Activated naive CD4-positive, alpha-beta T cell treated with anti-CD3 and anti-CD28 coated beads, Interleukin-2, amount 10 ng/mL, durations not matched to agents 7 days and 5 days (primary cell): ENCODE data around the gene KRT13.
A peak's percentile ranks its signal among the peaks of the same experiment; 100 is the strongest.

Experiments
- CTCF ChIA-PET: fragments of 350-600 bp; sonication (Branson Sonifier 250); formaldehyde crosslinking; loops from one replicate; lab custom pipeline; 2021; ENCODE audit warnings: antibody characterized with exemption; lab: Charles Lee
- DNase-seq: peaks from one replicate; pipeline ENCODE4 v3.0.0-alpha.2; 2020
- H3K27ac Mint-ChIP-seq: one replicate; pipeline ENCODE4 v1.8.0; 2021; ENCODE audit warnings: mild to moderate bottlenecking, moderate library complexity, mixed read lengths
- H3K27me3 Mint-ChIP-seq: one replicate; pipeline ENCODE4 v1.8.0; 2021; ENCODE audit warnings: mild to moderate bottlenecking, mixed read lengths
- H3K36me3 Mint-ChIP-seq: one replicate; pipeline ENCODE4 v1.8.0; 2021; ENCODE audit warnings: mixed read lengths
- H3K4me1 Mint-ChIP-seq: one replicate; pipeline ENCODE4 v1.8.0; 2021; ENCODE audit warnings: mixed read lengths
- H3K4me3 Mint-ChIP-seq: one replicate; pipeline ENCODE4 v1.8.0; 2021; ENCODE audit warnings: mild to moderate bottlenecking, moderate library complexity, mixed read lengths
- H3K9me3 Mint-ChIP-seq: one replicate; pipeline ENCODE4 v1.8.0; 2021; ENCODE audit warnings: mixed read lengths

Gene KRT13

DNA sequence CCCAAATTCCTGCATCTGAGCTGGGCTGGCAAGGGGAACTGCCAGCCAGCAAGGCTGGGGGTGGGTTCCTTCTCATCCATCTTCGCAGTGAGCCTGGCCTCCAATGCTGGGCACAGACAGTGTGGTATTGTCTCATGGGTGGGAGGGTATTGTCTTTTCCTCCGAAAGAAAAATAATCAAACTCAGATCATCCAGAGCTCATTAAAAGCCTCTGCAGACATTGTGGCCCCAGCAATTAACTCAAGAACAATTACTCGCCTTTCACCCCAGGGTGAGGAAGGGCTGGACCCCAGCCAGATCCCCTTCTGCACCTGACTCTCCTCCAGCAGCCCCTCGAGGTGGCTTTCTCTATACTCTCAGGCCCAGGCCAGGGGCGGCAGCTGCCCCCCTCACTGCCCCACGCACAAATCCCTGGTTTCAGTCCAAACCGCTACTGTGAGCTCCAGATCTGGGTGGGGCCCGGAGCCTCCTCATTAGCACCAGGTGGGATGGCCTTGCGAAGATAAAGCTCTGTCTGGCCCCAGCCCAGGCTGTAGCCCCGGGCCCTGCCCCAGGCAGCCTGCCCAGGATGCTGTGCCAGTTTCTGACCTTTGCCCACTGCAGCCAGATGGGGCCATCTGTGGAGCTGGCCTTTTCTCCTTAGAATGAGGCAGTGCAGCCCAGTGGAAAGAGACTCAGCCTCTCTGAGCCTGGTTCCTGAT lies 15.6 kb upstream of the KRT13 start:
- H3K9me3 Mint-ChIP-seq, result no peaks in the 10 kb centered on the region
- DNase-seq, result no peak
- no peak overlapping the region for H3K4me3 Mint-ChIP-seq
- no peak overlapping the region for H3K27ac Mint-ChIP-seq
- H3K27me3 Mint-ChIP-seq, result peaks cover 36% of the 10 kb centered on the region
- no peaks in the 10 kb centered on the region for H3K36me3 Mint-ChIP-seq
- CTCF ChIA-PET, result no interaction called here
- H3K4me1 Mint-ChIP-seq, result no peaks in the 10 kb centered on the region

DNA sequence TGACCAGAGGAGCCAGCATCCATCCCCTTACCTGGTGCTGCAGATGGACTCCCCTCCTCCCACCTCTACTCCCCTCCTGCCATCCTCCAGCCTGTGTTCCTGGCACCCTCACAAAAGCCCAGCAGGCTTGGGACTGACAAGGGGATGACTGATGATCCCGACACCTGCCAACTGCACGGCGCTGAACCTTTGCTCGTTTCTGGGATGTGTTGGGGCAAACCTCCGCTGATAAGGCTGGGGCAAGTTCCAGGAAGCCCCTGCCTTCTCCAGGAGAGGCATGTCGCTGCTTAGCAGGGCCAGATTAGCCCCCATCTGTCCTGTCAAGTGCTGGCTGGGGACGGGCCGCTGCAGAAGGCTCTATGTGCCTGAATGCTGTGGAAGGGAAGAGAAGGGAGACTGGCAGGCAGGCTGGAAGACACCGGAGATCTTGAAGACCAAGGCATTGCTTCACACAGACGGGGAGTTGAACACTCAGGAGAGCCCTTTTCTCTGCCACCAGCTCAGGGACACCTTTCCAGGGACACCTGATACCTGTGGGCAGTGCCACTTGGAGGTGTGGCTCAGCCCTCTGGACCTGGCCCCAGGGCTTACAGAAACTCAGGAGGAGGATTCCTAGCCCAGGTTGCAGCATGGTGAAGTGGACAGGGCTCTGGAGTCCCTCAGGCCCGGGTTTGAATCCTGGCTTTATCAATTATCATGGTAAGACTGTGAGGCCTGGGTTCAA lies 14.3 kb upstream of the KRT13 start:
- no peak for DNase-seq
- H3K27me3 Mint-ChIP-seq, result peaks cover 23% of the 10 kb centered on the region
- no peaks in the 10 kb centered on the region for H3K36me3 Mint-ChIP-seq
- no peak overlapping the region for H3K4me3 Mint-ChIP-seq
- H3K4me1 Mint-ChIP-seq, result no peaks in the 10 kb centered on the region
- CTCF ChIA-PET, result no interaction called here
- no peaks in the 10 kb centered on the region for H3K9me3 Mint-ChIP-seq
- peak overlapping the region; percentile 33 for H3K27ac Mint-ChIP-seq

DNA sequence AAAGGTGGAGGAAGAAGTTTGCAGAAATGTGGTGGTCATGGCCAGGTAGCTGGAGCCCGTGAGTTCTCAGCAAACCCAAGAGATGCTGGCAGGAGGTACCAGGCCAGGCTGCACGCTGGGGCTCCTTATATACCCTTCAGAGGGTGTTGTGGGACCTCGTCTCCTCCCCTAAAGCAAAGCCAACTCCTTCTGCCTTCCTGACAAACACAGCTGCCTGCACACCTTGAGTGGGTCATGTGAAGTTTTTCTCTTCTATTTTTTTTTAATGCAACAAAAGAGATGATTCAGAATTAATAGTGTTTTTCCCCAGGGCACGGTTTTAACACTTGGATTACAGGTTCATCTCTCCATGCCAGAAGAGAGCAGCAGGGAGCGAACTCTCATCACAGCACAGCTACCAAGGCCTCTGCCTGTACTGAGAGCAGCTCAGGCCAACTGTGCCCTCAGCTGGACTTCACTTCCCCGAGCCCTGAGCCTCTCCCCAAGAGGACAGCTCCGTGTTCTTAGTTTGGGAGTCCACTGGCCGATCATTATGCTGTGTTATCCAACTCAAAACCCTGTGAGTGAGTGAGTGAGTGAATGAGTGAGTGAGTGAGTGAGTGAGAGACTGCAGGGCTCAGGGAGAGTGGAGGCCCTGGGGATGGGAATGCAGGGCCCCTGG lies 13.5 kb upstream of the KRT13 start, which contains the start of gene KRT15:
TSS of gene KRT15 (minus strand) at position 102 of the 661 bp plus-strand sequence. CDS start at position 39, 63 bp downstream.
- CTCF ChIA-PET, result no interaction called here
- Mint-ChIP-seq H3K4me3 (no peak within 1 kb of the TSS), H3K9me3 (no peaks in the 10 kb centered on the region), H3K4me1 (no peaks in the 10 kb centered on the region), H3K27me3 (peaks cover 16% of the 10 kb centered on the region), H3K36me3 (no peaks in the 10 kb centered on the region), H3K27ac (peak within 1 kb of the TSS; percentile 33)
- no peak for DNase-seq

DNA sequence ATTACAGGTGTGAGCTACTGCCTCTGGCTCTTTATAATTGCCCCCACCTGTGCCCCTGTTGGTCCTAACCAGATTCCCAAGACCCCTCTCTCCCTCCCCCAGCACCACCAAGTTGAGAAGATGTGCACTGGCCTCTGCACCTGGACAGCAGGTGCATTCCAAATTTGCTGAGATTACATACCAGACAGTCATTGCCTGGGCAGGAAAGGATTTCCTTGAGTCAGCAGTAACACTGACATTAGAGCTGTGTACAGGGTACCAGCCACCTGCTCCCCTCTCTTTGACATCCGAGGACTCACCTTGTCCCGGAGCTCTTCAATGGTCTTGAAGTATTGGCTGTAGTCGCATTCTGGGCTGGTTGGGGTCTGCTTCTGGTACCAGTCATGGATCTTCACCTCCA lies 12.6 kb upstream of the KRT13 start:
- DNase-seq, result no peak
- no peaks in the 10 kb centered on the region for H3K4me1 Mint-ChIP-seq
- no peaks in the 10 kb centered on the region for H3K36me3 Mint-ChIP-seq
- H3K27ac Mint-ChIP-seq, result no peak overlapping the region
- H3K9me3 Mint-ChIP-seq, result no peaks in the 10 kb centered on the region
- CTCF ChIA-PET, result no interaction called here
- no peak overlapping the region for H3K4me3 Mint-ChIP-seq
- H3K27me3 Mint-ChIP-seq, result peaks cover 14% of the 10 kb centered on the region

DNA sequence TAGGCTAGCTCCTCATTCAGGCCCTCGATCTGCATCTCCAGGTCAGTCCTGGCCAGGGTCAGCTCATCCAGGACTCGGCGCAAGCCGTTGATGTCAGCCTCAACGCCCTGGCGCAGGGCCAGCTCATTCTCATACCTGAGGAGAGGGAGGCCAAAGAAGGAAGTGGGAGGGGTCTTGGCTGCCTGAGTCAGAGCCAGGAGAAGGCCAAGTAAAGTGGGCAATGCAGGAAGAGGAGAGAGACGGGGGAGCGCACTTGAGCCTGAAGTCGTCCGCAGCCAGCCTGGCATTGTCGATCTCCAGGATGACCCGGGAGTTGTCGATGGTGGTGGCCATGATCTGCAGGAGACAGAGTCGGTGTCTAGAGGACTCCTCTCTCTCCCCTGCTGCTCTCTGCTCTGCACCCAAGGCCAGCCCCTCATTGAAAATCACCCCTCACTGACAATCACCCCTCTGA lies 11.4 kb upstream of the KRT13 start:
- no peak overlapping the region for H3K27ac Mint-ChIP-seq
- H3K4me3 Mint-ChIP-seq, result no peak overlapping the region
- H3K27me3 Mint-ChIP-seq, result peaks cover 21% of the 10 kb centered on the region
- no peaks in the 10 kb centered on the region for H3K36me3 Mint-ChIP-seq
- no peaks in the 10 kb centered on the region for H3K9me3 Mint-ChIP-seq
- no peaks in the 10 kb centered on the region for H3K4me1 Mint-ChIP-seq
- no peak for DNase-seq
- CTCF ChIA-PET, result interaction anchor here (1.5 kb wide), 1 partner anchor 32 kb away, joined by 4 read pairs; no protein-coding TSS in a partner anchor

DNA sequence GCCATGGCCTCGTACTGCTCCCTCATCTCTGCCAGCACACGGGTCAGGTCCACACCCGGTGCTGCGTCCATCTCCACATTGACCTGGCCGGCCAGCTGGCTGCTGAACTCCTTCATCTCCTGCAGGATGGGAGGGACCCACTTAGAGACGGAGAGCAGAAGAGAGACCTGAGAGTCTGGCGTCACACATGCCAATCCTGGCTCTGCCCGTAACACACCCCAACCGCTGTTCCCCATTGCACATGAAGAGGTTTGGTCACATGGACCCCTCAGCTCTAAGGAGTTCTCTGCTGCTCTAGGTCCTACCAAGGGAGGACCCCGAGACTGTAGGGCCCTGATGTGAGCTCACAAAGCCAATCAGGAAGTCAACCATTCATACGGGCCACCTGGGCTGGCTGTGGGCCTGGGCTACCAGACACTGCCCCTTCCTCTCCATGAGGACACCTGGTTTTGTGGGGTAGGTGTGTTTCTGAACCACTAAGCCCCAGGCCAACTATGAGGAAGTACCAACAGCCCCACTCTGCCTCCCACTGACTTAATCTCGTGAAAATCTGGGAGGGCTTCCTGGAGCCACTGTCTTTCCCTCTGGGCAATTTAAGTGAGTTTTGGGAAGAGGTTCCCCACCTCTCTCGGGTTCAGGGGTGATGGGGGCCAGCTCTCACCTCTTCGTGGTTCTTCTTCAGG lies 10.9 kb upstream of the KRT13 start:
- Mint-ChIP-seq H3K4me1 (no peaks in the 10 kb centered on the region), H3K27ac (no peak overlapping the region)
- CTCF ChIA-PET, result interaction anchor here (1.5 kb wide), 1 partner anchor 33 kb away, joined by 4 read pairs; no protein-coding TSS in a partner anchor

DNA sequence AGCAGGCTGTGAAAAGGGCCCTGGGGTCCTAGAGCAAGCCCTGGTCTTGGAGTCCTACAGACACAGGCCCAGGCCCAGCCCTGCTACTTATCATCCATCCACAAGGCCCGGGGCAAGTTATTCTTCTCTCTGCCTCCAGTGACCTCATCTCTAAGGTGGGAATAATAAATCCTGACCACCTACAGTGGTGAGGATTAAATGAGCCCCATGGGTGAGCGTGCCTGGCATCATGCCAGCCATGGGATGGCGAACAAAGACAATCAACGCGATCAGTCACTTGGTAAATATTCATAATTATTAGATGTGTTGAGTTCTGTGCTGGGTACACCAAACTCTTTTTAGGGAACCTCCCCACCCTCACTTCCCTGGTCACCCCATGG lies 7.7 kb upstream of the KRT13 start:
- CTCF ChIA-PET, result no interaction called here
- Mint-ChIP-seq H3K36me3 (no peaks in the 10 kb centered on the region), H3K4me3 (no peak overlapping the region), H3K4me1 (no peaks in the 10 kb centered on the region), H3K27ac (no peak overlapping the region), H3K9me3 (no peaks in the 10 kb centered on the region), H3K27me3 (peaks cover 25% of the 10 kb centered on the region)
- no peak for DNase-seq

More for the DNA sequence above, 10.9 kb upstream of the KRT13 start:
- Mint-ChIP-seq H3K9me3 (no peaks in the 10 kb centered on the region), H3K36me3 (no peaks in the 10 kb centered on the region), H3K4me3 (no peak overlapping the region), H3K27me3 (peaks cover 22% of the 10 kb centered on the region)
- no peak for DNase-seq

DNA sequence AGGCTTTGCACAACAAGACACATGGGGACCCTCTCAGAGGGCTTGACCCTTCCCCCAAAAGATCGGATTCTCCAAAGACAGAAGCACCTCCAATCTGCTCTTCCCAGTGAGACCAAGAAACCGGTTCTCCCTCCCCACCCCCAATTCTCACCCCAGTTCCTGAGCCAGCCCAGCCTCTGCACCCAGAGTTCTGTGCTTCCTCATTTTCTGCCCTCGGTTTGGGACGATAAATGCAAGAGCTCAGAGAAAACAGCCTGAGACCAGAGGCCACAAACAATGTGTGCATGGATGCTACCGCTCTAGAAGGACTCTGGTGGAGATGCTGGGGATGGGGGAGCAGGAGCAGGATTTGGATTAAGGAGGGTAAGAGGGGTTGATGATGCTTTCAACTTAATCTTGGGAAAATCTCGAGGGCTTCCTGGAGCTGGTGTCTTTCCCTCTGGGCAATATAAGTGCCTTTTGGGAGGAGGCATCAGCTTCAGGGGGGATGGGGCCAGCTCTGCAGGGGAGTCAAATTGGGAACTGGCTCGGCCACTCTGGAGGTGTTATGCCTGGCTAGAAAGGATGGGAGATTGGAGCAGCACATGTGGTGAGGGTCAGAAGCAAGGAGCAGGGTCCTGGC lies 7.2 kb upstream of the KRT13 start:
- Mint-ChIP-seq H3K4me1 (no peaks in the 10 kb centered on the region), H3K36me3 (no peaks in the 10 kb centered on the region), H3K27ac (no peak overlapping the region), H3K4me3 (no peak overlapping the region), H3K9me3 (no peaks in the 10 kb centered on the region), H3K27me3 (peaks cover 25% of the 10 kb centered on the region)
- CTCF ChIA-PET, result interaction anchor here (0.7 kb wide), 1 partner anchor 36 kb away, joined by 4 read pairs; no protein-coding TSS in a partner anchor
- DNase-seq, result no peak

DNA sequence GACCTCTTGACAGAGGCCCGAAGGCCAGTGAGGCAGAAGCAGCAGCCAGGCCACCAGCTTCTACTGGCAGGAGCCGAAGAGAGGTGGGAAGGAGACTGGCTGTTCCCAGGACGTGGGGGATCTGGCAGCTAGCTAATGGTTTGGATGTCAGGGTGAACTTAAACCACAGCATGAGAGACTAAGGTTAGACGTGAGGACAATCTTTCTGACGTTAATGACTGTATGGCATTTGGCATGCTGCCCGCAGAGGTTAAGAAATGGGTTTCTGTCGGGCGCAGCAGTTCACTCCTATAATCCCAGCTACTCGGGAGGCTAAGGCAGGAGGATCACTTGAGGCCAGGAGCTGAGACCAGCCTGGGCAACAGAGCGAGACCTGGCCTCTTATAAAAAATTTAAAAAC lies 6.3 kb upstream of the KRT13 start:
- H3K4me3 Mint-ChIP-seq, result no peak overlapping the region
- DNase-seq, result no peak
- no peaks in the 10 kb centered on the region for H3K36me3 Mint-ChIP-seq
- H3K27ac Mint-ChIP-seq, result no peak overlapping the region
- H3K9me3 Mint-ChIP-seq, result no peaks in the 10 kb centered on the region
- H3K27me3 Mint-ChIP-seq, result peaks cover 21% of the 10 kb centered on the region
- CTCF ChIA-PET, result no interaction called here
- no peaks in the 10 kb centered on the region for H3K4me1 Mint-ChIP-seq

DNA sequence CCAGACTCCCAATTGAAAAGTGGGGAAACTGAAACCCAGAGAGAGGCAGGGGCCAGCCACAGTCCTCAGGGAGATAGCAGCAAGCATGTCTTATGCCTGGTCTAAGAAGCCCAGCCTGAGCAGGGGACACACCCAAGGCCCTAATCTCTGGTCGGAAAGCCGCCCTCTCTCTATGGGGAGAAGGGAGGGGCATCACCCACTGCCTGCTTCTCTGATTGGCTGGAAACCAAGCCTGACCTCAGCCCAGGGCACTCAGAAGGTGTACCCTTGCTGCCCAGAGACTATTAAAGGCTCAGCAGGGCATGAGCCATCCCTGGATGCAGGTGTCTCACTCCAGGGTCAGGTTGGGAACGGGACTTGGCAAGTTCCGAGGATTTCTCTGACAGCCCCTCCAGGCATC lies 5.7 kb upstream of the KRT13 start:
- DNase-seq, result no peak
- Mint-ChIP-seq H3K9me3 (no peaks in the 10 kb centered on the region), H3K36me3 (no peaks in the 10 kb centered on the region), H3K27me3 (peaks cover 21% of the 10 kb centered on the region), H3K4me3 (no peak overlapping the region), H3K4me1 (no peaks in the 10 kb centered on the region), H3K27ac (no peak overlapping the region)
- CTCF ChIA-PET, result no interaction called here

DNA sequence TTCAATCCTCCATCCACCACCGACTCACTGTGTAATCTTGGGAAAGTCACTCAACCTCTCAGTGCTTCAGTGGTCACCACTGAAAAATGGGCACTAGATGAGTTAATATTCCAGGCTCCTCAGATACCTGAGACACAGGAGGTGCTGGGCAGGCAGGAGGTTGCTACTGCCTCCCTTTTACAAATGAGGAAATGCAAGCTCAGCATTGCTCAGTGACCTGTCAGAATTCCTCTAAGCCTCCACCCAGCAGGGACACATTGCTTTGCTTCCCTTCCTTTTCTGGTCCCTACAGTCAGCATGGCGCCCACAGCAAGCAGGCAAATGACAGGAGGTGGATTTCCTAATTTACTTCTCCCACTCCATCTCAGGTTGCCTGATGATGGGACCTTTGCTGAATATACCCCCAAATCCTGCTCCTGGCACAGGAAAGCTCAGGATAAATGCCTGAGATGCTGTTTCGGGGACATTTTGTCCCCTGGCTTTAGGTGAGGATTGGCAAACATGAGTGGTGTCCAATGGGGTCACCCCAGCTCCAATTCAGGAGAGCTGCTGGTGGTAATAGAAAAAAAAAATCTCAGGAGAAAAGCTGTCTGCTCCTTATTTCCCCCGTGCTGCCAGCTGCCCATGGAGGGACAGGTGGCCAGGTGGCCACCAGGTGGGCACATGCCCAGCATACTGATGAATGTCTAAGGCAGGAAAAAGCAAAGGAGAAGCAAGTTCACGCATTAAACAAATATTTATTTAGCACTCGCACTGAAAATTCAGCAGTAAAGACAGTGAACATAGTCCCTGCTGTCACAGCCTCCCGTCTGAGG lies 5.0 kb upstream of the KRT13 start:
- CTCF ChIA-PET, result interaction anchor here (0.7 kb wide), 1 partner anchor 38 kb away, joined by 3 read pairs; no protein-coding TSS in a partner anchor
- no peak overlapping the region for H3K4me3 Mint-ChIP-seq
- H3K27me3 Mint-ChIP-seq, result peaks cover 21% of the 10 kb centered on the region

DNA sequence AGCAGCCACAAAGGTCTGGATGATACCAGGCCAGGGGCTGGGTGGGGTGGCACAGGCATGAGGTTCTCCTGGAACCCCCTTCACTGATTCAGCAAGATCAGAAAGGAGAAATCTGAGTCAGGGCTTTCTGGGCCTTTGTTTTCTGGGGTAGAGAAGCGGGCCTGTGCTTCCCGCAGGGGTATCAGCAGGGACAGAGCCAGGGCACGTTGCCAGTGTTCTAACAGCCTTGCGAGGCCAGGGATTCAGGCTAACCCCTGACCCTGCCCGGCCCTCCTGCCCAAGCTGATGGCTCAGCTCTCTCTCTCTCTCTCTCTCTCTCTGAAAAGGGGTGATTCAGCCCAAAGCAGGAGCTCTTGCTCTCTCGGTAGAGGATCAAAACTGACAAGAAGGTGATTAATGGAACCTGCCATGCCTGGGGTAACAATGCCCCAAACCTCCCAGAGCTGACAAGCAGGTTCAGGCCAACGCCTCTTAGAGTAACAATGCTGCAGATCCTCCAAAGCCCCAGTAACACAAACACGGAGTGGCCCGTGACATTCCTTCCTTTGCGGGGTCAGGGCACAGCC lies 2.0 kb upstream of the KRT13 start:
- H3K27me3 Mint-ChIP-seq, result peaks cover 19% of the 10 kb centered on the region
- no peak overlapping the region for H3K4me3 Mint-ChIP-seq
- CTCF ChIA-PET, result no interaction called here
- no peak overlapping the region for H3K27ac Mint-ChIP-seq
- no peaks in the 10 kb centered on the region for H3K36me3 Mint-ChIP-seq
- no peaks in the 10 kb centered on the region for H3K9me3 Mint-ChIP-seq
- no peaks in the 10 kb centered on the region for H3K4me1 Mint-ChIP-seq
- no peak for DNase-seq

More for the DNA sequence above, 5.0 kb upstream of the KRT13 start:
- Mint-ChIP-seq H3K9me3 (no peaks in the 10 kb centered on the region), H3K27ac (no peak overlapping the region), H3K36me3 (no peaks in the 10 kb centered on the region), H3K4me1 (no peaks in the 10 kb centered on the region)
- no peak for DNase-seq
